PC-9 (cell line): ENCODE data around the gene PCED1A.

Experiments
- EZH2 ChIP-seq: fragments of 200-600 bp; sonication (generic); IDR thresholded peaks from 2 replicates; pipeline ENCODE4 v1.8.0; 2017; ENCODE audit warnings: antibody characterized with exemption, low read depth
- TF ChIP-seq, protein P1 (sequence below): fragments of 200-600 bp; sonication (generic); conservative IDR thresholded peaks from 2 replicates; pipeline ENCODE4 v1.6.1; 2017; ENCODE audit warnings: mixed run types, antibody characterized with exemption, mild to moderate bottlenecking, moderate library complexity

DNA sequence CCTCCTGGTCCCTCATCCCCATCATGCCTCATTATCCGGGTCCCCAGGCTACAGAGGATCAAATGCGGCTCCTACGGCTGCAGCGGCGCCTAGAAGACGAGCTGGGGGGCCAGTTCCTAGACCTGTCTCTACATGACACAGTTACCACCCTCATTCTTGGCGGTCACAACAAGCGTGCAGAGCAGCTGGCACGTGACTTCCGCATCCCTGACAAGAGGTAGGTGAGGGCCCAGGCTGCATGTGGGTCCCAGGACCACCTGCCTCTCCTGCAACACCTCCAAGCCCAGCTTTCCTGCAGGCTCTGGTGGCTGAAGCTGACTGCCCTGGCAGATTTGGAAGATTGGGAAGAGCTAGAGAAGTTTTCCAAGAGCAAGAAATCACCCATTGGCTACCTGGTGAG lies 24.6 kb upstream of the PCED1A start:
- TF ChIP-seq, protein P1, sequence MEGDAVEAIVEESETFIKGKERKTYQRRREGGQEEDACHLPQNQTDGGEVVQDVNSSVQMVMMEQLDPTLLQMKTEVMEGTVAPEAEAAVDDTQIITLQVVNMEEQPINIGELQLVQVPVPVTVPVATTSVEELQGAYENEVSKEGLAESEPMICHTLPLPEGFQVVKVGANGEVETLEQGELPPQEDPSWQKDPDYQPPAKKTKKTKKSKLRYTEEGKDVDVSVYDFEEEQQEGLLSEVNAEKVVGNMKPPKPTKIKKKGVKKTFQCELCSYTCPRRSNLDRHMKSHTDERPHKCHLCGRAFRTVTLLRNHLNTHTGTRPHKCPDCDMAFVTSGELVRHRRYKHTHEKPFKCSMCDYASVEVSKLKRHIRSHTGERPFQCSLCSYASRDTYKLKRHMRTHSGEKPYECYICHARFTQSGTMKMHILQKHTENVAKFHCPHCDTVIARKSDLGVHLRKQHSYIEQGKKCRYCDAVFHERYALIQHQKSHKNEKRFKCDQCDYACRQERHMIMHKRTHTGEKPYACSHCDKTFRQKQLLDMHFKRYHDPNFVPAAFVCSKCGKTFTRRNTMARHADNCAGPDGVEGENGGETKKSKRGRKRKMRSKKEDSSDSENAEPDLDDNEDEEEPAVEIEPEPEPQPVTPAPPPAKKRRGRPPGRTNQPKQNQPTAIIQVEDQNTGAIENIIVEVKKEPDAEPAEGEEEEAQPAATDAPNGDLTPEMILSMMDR = no peak
- TF ChIP-seq EZH2 = no peak
